ENCODE data around the gene IQCM.

IQCM gene

DNA sequence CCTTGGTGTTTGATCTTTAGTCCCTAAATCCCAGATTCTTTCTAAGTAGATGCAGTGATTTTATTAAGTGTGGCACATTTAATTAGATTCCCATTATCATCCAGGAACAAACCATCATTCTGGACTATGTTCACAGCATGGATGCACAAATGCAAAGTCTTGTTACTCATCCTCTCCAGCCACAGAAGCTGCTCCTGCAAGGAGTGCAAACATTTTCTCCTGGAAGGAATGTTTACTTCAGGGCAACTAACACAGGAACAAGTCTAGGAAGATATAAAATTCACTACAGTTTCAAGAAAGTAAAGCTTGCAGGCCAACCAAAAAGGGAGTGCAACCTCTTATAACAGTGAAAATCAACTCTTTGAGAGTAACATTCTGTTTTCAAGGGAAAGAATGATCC, 106.0 kb downstream of the IQCM start:
- no peak for DNase-seq (ENCODE audit: low read depth in 2 of 2)

GRCh38 chr4:149708513-149709130, 107.0 kb downstream of the IQCM start:
- DNase-seq (ENCODE audit: low read depth in 2 of 2), result no peak

DNA sequence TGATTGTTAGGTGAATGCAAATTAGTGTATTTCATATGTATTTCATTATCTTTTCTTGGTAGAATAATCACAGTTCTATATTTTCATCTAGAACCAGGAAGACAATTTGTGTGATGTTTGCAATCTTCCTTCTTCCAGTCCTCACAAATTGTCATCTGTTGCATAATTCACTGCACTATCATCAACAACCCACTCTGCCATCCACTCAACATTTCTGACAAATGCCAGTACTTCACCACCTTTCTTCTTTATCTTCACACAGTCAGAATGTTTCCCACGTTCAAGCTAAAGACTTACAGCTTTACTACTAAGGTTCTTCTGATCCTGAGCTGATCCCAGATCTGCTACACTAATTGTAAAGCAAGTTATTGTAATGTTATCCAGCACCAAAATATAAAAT, 107.8 kb downstream of the IQCM start:
- no peak for DNase-seq (ENCODE audit: low read depth in 2 of 2)

GRCh38 chr4:149706942-149707341, 108.7 kb downstream of the IQCM start:
- peak; percentile 29 to 37 for DNase-seq (ENCODE audit: low read depth in 2 of 2)

- no peak for DNase-seq (ENCODE audit: low read depth in 2 of 2)
Observed at GRCh38 chr4:149702414-149703293, 113.0 kb downstream of the IQCM start.

DNA sequence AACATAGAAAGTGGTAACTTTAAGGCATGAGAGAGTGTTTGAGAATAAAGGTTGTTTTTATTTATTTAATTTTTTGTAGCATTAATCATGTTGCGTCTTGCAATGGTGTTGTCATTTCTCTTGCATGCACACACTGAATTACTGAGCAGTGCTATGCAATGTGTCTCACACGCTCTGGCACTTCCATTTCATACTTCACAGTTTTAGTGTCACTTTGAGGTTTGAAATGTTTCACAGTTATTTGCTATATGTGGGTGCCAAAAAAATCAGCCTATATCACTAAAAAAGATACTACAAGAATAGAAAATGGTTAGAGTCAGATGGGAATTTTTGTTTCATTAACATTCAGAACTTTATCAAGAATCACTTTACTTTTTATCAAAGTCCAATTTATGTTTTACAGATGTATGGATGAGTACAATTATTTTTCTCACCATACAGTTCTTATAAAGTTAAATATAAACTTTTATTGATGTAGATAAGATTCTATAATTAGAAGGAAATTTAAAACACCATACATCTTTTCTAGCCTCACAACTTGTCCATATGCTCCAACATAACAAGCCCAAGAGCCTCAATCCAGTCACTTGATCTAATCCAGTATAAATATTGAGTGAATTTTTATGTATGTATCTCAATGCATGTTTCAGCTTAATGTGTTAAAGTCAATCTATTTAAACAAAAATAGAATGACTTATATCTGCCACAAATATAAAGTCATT, 114.0 kb downstream of the IQCM start:
- no peak for DNase-seq (ENCODE audit: low read depth in 2 of 2)

DNA sequence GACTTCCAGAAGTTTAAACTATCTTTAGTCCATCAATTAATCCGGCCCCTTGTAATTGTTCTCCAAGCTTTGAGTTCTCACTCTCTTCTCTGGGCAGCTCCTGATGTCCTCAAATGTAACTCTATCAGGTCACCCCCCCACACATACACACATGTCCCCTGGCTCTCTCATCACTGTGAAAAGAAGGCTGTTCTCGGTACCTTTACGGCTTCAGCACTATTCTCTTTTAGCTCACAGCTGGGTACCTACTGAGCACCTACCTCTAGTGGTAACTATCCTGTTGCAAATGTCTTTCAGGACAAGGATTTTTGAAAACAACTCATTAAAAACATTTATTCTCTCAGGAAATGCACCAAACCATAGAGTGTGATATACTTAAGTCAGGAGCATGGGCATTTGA, 115.4 kb downstream of the IQCM start:
- DNase-seq (ENCODE audit: low read depth in 2 of 2), result no peak

- no peak for DNase-seq (ENCODE audit: low read depth in 2 of 2)
Observed at GRCh38 chr4:149699642-149700041, 116.0 kb downstream of the IQCM start.

GRCh38 chr4:149690726-149691125, 124.9 kb downstream of the IQCM start:
- DNase-seq (ENCODE audit: low read depth in 2 of 2), result no peak

- DNase-seq (ENCODE audit: low read depth in 2 of 2), result no peak
Observed at GRCh38 chr4:149684516-149684915, 131.1 kb downstream of the IQCM start.

- DNase-seq (ENCODE audit: low read depth in 2 of 2), result no peak
Observed at GRCh38 chr4:149676076-149676475, 139.6 kb downstream of the IQCM start.

DNA sequence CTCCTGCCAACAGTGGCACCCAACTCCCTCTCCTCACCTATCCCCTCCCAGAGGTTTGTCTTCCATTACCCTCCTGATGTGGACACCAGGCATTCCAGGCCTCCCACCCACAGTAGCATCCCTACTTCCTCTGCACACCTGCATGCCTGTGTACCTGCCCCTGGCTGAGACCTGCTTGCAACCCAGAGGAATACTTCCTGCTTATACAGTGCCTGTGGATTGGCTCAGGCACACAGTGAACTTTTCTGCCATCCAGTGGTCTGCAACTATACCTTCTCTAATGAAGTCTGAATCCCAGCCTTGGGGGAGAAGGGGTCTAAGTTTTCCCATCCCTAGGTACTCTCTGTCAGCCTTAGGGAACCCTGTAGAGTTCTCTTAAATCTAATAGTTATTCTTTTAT, 169.9 kb downstream of the IQCM start:
- no peak for DNase-seq (ENCODE audit: low read depth in 2 of 2)

- peak in 1 of 2 experiments; percentile 4 for DNase-seq (ENCODE audit: low read depth in 2 of 2)
Observed at GRCh38 chr4:149638073-149638472, 177.6 kb downstream of the IQCM start.

DNA sequence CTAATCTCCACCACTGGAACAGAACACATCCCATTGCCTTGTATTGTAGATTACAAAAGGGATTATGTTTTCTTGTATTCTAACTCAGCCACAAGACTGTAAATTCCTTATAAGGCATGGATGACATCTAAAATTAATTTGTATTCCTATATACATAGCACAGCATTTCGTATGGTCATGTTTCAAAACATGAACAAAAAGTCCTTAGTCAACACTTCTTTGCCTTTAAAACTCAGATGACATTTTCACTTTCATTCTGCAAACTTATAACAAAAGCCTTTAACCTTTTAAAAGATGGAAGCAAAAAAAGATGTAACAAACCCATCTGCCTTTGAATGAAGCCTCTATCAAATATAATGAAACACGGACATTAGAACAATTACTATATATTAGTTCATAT, 181.3 kb downstream of the IQCM start:
- no peak for DNase-seq (ENCODE audit: low read depth in 2 of 2)

DNA sequence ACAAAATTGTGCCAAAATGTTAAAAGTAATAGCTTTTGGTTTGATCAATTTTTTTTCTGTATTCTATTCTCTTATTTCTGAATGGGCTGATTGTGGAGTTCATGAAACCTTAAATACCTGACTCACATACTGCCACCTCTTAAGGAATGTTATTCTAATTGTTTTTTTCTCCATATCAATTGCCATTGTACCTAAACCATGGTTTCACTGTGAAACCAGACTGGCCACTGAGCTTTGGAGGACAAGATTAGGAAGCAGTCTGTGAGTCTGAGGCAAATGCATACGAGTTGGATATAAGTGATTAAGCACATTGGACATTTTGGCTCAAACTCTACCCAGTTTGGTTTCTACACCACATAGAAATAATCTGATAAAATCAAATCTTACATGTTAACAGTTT, 184.0 kb downstream of the IQCM start:
- no peak for DNase-seq (ENCODE audit: low read depth in 2 of 2)

GRCh38 chr4:149630064-149630463, 185.6 kb downstream of the IQCM start:
- DNase-seq (ENCODE audit: low read depth in 2 of 2), result no peak

DNA sequence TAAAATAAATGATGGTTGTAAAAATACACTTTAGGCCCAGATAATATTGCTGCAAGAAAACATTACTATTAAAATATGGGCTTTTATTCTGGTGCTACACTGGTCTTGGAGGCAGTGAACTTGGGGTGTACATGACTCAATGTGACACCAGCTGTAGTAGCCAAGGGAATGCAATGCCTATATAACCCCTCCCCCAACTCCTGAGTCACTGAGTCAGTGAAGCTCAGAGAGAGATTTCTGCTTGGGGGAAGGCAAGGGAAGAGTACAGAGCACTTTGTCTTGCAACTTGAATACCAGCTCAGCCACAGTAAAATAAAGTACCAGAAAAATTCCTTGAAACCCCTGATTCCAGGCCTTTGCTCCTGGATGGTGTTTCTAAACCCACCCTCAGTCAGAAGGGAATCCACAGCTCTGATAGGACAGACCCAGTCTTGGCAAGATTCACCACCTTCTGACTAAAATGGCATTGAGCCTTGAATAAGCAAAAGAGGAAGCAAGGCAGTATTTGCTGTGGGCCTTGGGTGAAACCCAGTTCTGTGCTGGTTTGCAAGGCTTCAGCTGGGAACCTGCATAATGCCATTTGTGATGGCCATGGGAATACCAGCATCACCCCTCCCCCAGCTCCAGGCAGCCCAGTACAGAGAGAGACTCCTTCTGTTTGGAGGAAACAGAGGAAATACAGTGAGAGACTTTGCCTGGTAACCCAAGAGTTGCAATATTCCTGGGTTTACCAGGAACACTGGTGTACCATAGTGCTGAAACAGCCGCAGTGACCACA, 209.9 kb downstream of the IQCM start:
- no peak for DNase-seq (ENCODE audit: low read depth in 2 of 2)

- no peak for DNase-seq (ENCODE audit: low read depth in 2 of 2)
Observed at GRCh38 chr4:149604827-149605226, 210.8 kb downstream of the IQCM start.

GRCh38 chr4:149595500-149595899, 220.1 kb downstream of the IQCM start:
- no peak for DNase-seq (ENCODE audit: low read depth in 2 of 2)

GRCh38 chr4:149589826-149590225, 225.8 kb downstream of the IQCM start:
- DNase-seq (ENCODE audit: low read depth in 2 of 2), result no peak

DNA sequence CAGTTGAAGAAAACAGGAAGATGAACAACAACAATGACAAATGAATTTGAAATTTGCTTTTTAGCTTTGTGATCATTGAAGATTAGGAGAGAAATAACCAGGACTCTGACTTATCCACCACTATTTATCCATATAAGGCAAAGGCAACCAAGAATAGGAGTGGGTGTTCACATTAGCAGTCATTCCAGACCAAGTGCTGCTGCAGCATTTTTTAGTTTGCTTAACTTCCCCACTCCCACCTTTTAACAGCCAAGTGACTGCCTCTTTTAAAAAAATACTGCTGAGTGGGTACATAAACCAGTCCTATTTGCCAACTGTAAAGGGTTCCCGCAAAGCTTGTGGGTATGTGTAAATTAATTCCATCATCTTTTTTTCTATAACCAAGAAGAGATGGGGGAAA, 230.9 kb downstream of the IQCM start:
- no peak for DNase-seq (ENCODE audit: low read depth in 2 of 2)

GRCh38 chr4:149574971-149575370, 240.7 kb downstream of the IQCM start:
- no peak for DNase-seq (ENCODE audit: low read depth in 2 of 2)

Data from fibroblast of skin of left quadriceps (primary cell).